ENCODE results near the gene RGS21.

The RGS21 gene

DNA sequence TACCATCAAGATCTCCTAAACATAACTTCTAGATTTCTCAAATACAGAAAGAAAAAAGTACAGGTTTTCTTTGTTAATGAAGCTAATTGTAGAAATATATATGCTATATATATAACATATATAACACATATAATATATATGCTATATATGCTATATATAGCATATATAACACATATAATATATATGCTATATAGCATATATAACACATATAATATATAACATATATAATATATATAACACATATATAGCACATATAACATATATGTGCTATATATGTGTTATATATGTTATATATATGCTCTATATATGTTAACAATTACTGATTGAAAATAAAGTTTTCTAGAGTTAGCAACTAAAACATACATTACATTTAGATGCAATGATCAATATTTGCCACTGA lies 34.8 kb downstream of the RGS21 start:
- no peak for FAIRE-seq
- TF ChIP-seq, protein P1, sequence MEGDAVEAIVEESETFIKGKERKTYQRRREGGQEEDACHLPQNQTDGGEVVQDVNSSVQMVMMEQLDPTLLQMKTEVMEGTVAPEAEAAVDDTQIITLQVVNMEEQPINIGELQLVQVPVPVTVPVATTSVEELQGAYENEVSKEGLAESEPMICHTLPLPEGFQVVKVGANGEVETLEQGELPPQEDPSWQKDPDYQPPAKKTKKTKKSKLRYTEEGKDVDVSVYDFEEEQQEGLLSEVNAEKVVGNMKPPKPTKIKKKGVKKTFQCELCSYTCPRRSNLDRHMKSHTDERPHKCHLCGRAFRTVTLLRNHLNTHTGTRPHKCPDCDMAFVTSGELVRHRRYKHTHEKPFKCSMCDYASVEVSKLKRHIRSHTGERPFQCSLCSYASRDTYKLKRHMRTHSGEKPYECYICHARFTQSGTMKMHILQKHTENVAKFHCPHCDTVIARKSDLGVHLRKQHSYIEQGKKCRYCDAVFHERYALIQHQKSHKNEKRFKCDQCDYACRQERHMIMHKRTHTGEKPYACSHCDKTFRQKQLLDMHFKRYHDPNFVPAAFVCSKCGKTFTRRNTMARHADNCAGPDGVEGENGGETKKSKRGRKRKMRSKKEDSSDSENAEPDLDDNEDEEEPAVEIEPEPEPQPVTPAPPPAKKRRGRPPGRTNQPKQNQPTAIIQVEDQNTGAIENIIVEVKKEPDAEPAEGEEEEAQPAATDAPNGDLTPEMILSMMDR (IDR thresholded peaks at IDR 0.05; ENCODE audit: insufficient read depth, missing control alignments), result no peak
- no peak for DNase-seq (ENCODE audit: insufficient read length, low spot score)

DNA sequence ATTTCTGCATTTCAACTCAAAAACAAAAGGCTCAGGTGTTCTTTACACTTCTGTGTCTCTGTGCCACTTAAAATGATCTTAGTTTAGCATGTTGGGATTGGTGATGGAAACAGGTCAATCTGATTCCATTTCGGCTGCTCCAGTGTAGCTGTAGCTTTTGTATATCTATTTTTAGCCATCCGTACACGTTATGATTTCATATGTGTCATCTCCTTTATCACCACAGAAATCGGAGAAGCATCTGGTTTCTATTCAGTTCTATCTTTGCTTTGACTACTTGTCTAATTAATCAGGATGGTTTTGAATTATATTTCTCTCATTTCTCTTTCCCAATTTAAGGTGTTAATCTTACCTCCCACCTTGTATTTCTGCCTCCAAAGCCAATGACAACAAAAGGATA lies 41.1 kb downstream of the RGS21 start:
- DNase-seq (ENCODE audit: insufficient read length, low spot score), result no peak
- FAIRE-seq, result peak; percentile 29
- TF ChIP-seq, protein P1 (IDR thresholded peaks at IDR 0.05; ENCODE audit: insufficient read depth, missing control alignments), result no peak

DNA sequence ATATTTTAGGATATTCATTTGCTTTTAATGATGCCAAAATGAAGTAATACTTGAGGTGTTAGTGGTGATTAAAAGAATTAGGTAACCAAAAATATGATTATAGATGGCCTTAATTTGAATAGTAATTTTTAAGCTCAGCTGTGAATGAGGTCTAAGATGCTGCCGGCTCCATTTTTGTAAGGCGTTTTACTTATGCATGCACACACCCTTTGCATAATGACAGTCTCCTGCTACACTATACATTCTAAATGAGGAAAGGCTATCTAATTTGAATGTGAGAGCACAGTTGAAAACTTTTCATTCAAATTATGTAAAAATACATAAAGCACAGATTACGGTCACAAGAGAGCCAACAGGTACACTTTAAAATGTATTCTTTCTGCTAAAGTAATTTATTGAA lies 41.6 kb downstream of the RGS21 start:
- DNase-seq (ENCODE audit: insufficient read length, low spot score), result no peak
- no peak for FAIRE-seq
- TF ChIP-seq, protein P1 (IDR thresholded peaks at IDR 0.05; ENCODE audit: insufficient read depth, missing control alignments), result no peak

DNA sequence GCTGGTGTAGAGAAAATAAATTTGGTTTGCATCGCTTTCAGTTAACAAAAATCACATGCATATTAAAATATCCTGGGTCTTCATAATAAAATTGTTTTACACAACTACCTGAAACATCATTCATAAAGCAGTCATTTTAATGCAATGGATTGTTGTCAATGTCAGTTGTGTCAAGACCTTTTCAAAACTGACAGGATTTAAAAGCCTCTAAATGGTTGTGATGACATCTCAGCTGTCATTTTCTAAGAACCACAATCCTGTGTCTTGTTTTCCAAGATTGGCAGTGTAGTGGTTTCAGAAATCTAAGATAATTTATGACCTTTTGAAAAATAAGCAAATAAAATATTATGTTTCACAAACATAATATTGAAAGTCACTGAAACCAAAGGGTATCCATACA lies 42.0 kb downstream of the RGS21 start:
- FAIRE-seq, result no peak
- TF ChIP-seq, protein P1 (IDR thresholded peaks at IDR 0.05; ENCODE audit: insufficient read depth, missing control alignments), result no peak
- DNase-seq (ENCODE audit: insufficient read length, low spot score), result no peak

DNA sequence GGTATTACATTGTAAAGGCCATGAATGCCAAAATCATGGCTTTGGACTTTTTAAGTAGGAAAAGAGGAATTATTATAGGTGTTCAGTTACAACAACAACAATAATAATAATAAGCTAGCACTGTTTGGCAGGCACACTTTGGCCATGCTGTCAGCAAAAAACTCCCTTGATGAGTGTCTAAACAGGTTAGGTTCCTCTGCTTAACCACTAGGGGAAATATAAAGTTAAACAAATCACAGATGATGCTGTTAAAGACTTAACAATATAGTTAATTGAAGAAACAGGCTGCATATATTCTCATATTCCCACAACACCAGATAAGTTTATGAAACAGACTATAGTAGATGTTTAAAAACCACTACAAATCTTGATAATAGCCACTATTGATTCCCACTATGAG lies 46.4 kb downstream of the RGS21 start:
- peak; percentile 74 for FAIRE-seq
- TF ChIP-seq, protein P1 (IDR thresholded peaks at IDR 0.05; ENCODE audit: insufficient read depth, missing control alignments), result no peak
- DNase-seq (ENCODE audit: insufficient read length, low spot score), result no peak

DNA sequence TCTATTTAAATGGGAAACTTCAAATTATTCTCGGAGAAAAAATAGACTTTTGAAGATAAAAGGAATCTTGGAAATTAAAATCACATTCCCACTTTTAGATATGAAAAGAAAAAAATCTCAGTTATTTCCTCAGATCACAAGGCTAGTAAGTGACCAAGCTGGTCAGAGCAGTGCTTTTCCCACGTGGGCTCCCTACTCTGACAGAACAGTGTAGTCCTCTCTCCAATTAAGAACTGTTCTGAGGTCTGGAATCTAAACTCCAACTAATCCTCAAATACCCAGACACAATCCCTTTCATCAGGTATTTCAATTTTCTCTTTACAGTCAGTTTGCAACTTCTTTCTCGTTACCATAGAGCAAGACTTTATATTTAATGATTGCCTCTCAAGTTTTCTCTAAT lies 50.6 kb downstream of the RGS21 start:
- no peak for FAIRE-seq
- DNase-seq (ENCODE audit: insufficient read length, low spot score), result no peak
- TF ChIP-seq, protein P1 (IDR thresholded peaks at IDR 0.05; ENCODE audit: insufficient read depth, missing control alignments), result no peak

DNA sequence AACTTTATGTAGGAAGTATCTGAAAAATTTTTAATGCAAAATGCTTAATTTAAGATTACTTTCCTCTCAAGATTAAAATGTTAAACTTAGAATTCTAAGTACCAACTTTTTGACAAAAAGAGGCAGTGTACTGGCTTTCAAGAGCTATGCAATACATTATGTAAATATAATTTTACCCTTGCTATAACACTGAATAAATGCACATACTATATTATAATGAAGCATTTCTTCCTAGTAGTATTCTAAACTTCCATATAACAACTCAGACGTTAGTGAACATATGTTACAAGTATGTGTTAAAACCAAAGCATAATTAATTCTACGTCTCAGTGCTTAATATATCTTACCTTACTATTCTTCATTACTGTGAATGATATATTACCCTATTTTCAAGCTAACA lies 58.5 kb downstream of the RGS21 start:
- TF ChIP-seq, protein P1 (IDR thresholded peaks at IDR 0.05; ENCODE audit: insufficient read depth, missing control alignments), result no peak
- no peak for DNase-seq (ENCODE audit: insufficient read length, low spot score)
- no peak for FAIRE-seq

Measured in D721Med (cell line).